NCI-H345 treated with DMSO at 0.1 percent for 48 hours (cell line): ENCODE data around the gene CD3E.
"Not testable (repeated sequence)": the region's sequence is repeated elsewhere in the genome, so short reads cannot be mapped to it uniquely, and the experiment has no call there.

Source experiments
- DNase-seq: peaks from one replicate; lab custom pipeline; 2025; ENCODE audit not compliant: unreplicated experiment; lab: John Stamatoyannopoulos, UW

The CD3E gene

GRCh38 chr11:118290923-118291322 is 13.6 kb upstream of the CD3E start:
- DNase-seq: no peak

GRCh38 chr11:118291477-118292135 is 12.9 kb upstream of the CD3E start:
- DNase-seq: no peak

GRCh38 chr11:118294053-118294452 is 10.5 kb upstream of the CD3E start:
- DNase-seq: no peak

- no peak for DNase-seq
Observed at GRCh38 chr11:118295199-118295598, 9.3 kb upstream of the CD3E start.

- no peak for DNase-seq
Observed at GRCh38 chr11:118295815-118296454, 8.6 kb upstream of the CD3E start.

GRCh38 chr11:118301600-118302195 is 2.8 kb upstream of the CD3E start:
- DNase-seq: no peak

- no peak for DNase-seq
Observed at GRCh38 chr11:118304227-118304567, 333 bp upstream of the CD3E start.

GRCh38 chr11:118305726-118306125 is 1.2 kb downstream of the CD3E start:
- no peak for DNase-seq

GRCh38 chr11:118306556-118306955 is 2.0 kb downstream of the CD3E start:
- no peak for DNase-seq

GRCh38 chr11:118308995-118309528 is 4.5 kb downstream of the CD3E start:
- DNase-seq: not testable (repeated sequence)

GRCh38 chr11:118310271-118310670 is 5.7 kb downstream of the CD3E start:
- DNase-seq: no peak

GRCh38 chr11:118310781-118311485 is 6.4 kb downstream of the CD3E start:
- no peak for DNase-seq

GRCh38 chr11:118311518-118311917 is 7.0 kb downstream of the CD3E start:
- DNase-seq: no peak

- no peak for DNase-seq
Observed at GRCh38 chr11:118312328-118312727, 7.8 kb downstream of the CD3E start.

GRCh38 chr11:118313242-118313641 is 8.7 kb downstream of the CD3E start:
- no peak for DNase-seq

GRCh38 chr11:118314988-118315411 is 10.5 kb downstream of the CD3E start:
- no peak for DNase-seq

- DNase-seq: no peak
Observed at GRCh38 chr11:118318124-118318523, 13.6 kb downstream of the CD3E start.

GRCh38 chr11:118318581-118319336 is 14.2 kb downstream of the CD3E start:
- DNase-seq: no peak

GRCh38 chr11:118319337-118319707 is 14.8 kb downstream of the CD3E start:
- no peak for DNase-seq

- no peak for DNase-seq
Observed at GRCh38 chr11:118320515-118320914, 16.0 kb downstream of the CD3E start.
